Vagina (tissue), 2 donors: ENCODE measurements around the gene WIPF3.

Experiments
- POLR2A ChIP-seq, 2 donors: fragments of 450-650 bp; IDR thresholded peaks; one replicate each; pipeline ENCODE4 v1.6.1; 2017; ENCODE audit warnings: antibody characterized with exemption in 2 of 2, mild to moderate bottlenecking in 2 of 2, moderate library complexity in 2 of 2
- TF ChIP-seq, protein P1 (sequence below), 3 experiments: fragments of 450-650 bp in 2 of 3; fragments of 200-600 bp in 1 of 3; sonication (generic) in 1 of 3; IDR thresholded peaks; one replicate each; pipeline ENCODE4 v1.5.1; 2017 to 2019; ENCODE audit warnings: antibody characterized with exemption in 3 of 3, mild to moderate bottlenecking in 2 of 3, moderate library complexity in 2 of 3

DNA sequence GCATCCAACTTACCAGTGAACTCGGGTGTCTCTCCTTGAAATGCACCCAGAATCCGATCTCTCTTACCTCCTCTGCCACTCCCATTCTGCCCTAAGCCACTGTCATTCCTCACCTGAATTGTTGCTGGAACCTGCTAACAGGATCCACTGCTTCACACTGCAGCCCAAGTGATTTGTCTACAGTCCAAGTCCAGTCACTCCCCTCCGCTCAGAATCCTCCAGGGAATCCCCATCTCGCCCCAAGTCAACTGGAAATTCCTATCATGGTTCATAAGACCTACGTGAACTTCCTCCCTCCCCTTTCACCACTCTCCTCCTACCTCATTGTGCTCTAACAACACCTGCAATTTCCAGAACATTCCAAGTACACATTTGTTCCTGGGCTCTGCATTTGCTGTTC is 92.0 kb downstream of the WIPF3 start:
- TF ChIP-seq, protein P1, sequence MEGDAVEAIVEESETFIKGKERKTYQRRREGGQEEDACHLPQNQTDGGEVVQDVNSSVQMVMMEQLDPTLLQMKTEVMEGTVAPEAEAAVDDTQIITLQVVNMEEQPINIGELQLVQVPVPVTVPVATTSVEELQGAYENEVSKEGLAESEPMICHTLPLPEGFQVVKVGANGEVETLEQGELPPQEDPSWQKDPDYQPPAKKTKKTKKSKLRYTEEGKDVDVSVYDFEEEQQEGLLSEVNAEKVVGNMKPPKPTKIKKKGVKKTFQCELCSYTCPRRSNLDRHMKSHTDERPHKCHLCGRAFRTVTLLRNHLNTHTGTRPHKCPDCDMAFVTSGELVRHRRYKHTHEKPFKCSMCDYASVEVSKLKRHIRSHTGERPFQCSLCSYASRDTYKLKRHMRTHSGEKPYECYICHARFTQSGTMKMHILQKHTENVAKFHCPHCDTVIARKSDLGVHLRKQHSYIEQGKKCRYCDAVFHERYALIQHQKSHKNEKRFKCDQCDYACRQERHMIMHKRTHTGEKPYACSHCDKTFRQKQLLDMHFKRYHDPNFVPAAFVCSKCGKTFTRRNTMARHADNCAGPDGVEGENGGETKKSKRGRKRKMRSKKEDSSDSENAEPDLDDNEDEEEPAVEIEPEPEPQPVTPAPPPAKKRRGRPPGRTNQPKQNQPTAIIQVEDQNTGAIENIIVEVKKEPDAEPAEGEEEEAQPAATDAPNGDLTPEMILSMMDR (IDR thresholded peaks at IDR 0.05) = no peak
- no peak for TF ChIP-seq POLR2A (IDR thresholded peaks at IDR 0.05)
